LNCaP clone FGC (cell line): Measurements from ENCODE around the gene STK17B.

Experiments used
- DNase-seq: peaks from one replicate; pipeline ENCODE4 v3.0.0-alpha.2; 2011; ENCODE audit warnings: low read depth
- H3K4me3 ChIP-seq: 2 replicates; pipeline ENCODE4 v1.5.1; 2011; ENCODE audit warnings: mild to moderate bottlenecking, low read depth, low read length, control low read depth
- TF ChIP-seq, protein P1 (sequence below): IDR thresholded peaks from 2 replicates; pipeline ENCODE4 v1.5.1; 2012; ENCODE audit warnings: mild to moderate bottlenecking; ENCODE audit not compliant: control insufficient read depth, insufficient read depth; ENCODE audit errors: extremely low read depth

The STK17B gene

DNA sequence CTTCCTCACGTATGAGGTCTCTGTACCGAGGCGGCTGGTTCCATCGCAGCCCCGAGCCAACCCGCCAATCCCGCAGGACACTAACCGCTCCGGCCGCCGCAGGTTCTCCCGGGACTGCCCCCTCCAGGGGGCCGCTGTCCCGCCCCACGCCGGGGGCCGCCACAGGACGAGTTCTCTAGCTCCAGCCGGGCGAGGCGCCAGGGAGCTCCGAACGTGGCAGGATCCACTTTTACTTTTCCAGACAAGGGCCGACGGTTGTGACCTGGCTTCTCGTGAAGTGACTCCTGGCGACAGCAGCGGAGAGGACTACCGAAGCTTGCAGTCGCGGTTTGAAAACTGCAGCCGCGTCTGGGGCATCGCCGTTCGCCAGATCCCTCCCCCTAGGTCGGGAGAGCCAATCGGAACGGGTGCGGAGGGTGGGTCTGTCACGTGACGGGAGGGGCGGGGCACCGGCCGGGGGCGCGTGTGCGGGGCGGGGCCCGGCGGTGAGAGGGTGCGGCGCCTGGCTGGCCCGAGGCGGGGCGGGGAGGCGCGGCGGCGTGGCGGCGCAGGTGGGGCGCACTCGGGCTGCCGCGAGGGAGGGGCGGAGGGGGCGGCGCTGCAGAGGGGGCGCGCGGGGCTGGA lies at the start of gene STK17B:
STK17B (minus strand) TSS at position 331 of the 624 bp plus-strand sequence. CDS start 8,195 bp downstream, outside the sequence.
- peak; percentile 83 for DNase-seq
- TF ChIP-seq, protein P1, sequence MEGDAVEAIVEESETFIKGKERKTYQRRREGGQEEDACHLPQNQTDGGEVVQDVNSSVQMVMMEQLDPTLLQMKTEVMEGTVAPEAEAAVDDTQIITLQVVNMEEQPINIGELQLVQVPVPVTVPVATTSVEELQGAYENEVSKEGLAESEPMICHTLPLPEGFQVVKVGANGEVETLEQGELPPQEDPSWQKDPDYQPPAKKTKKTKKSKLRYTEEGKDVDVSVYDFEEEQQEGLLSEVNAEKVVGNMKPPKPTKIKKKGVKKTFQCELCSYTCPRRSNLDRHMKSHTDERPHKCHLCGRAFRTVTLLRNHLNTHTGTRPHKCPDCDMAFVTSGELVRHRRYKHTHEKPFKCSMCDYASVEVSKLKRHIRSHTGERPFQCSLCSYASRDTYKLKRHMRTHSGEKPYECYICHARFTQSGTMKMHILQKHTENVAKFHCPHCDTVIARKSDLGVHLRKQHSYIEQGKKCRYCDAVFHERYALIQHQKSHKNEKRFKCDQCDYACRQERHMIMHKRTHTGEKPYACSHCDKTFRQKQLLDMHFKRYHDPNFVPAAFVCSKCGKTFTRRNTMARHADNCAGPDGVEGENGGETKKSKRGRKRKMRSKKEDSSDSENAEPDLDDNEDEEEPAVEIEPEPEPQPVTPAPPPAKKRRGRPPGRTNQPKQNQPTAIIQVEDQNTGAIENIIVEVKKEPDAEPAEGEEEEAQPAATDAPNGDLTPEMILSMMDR: no peak
- H3K4me3 ChIP-seq: peak within 1 kb of the TSS; percentile 84

DNA sequence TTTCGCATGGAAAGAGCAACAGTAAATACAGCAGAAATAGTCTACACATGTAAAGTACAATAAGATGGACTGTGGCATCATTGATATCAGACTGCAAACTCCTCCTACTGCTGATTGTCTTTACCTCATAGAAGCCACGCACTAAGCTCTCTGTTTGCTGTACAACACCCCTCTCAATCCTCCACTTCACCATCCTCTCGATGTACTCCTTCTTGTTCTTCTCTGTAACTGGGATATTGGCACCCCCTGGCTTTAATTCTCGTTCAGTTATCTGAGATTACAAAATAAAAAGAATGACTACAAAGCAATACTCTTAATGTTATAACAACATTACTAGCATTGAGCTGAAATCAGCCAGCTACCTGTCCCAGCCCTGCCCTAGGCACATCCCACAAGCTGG lies 49.3 kb upstream of the STK17B start:
- DNase-seq: no peak
- TF ChIP-seq, protein P1: no peak

DNA sequence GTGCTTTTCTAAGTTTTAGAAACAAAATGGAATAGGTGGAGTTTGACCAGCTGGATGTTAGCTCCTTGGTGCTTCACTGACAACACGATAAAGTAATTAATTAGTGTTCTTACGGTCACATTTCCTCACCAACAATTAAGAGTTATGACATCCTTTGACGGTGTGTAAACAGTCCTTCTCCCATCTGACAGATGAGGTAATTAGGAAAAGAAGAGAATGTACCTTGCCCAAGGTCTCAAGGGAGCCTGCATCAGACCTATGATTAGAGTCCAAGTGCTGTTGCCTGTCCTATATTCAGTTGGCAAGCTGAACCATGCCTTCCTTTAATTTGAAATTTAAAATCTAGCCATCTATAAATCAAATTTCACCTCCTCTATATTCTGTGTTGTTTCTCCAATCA lies 48.3 kb upstream of the STK17B start:
- TF ChIP-seq, protein P1: no peak
- no peak for DNase-seq
- no peak overlapping the region for H3K4me3 ChIP-seq

More for the DNA sequence above, 49.3 kb upstream of the STK17B start:
- no peak overlapping the region for H3K4me3 ChIP-seq

DNA sequence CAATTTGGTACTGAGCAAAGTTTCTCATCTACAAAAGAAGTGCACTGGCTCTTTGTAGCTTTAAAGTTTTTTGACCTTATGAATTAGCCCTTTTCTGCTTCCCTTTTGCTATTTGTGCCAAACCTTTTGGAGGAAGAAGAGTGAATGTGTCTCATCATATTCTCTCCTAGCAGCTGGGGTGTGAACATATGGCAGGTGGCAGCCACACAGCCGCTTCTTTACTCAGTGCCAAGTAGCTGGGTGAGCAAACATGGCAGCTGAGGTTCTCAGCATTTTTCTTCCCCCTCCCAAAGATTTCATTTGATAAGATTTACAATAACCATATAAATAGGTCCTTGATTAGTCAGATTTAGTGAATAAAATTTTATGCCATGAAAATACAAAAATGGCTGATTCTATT lies 46.7 kb upstream of the STK17B start:
- no peak overlapping the region for H3K4me3 ChIP-seq
- no peak for DNase-seq
- TF ChIP-seq, protein P1: no peak

DNA sequence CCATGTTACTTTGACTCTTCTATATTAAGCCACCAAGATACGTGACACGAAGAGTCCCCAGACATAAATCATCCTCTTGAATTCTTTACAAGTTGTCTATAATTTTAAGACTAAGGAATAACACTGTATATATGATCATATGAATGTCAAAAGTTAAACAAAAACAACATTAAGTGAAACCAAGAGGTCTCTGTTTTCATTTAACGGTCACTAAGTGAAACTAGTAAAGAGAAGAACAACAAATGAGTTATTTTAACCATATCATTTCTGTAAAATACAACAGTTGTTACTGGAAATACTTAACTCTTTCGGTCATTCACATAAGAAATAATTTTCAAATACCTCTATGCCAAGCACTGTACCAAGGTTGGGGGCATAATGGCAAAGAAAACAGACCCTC lies 45.7 kb upstream of the STK17B start:
- TF ChIP-seq, protein P1: no peak
- H3K4me3 ChIP-seq: no peak overlapping the region
- DNase-seq: no peak

DNA sequence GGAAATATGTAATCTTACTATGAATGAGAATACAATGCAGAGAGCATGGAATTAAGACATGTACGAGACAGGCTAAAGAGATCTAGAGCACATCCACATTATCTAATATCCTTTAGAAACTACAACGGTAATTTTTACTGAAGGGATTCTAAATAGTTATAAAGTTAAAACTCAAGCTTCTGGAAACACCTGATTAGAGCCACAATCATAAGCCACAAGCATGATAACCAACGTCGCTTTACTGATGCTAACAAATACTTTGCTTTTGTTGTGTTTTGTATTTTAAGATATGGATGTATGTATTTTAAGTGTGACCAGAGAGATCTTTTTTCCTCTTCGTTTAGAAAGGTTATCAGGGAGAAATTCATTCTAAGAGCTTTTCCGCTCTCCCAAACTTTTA lies 44.0 kb upstream of the STK17B start:
- TF ChIP-seq, protein P1: no peak
- no peak for DNase-seq
- no peak overlapping the region for H3K4me3 ChIP-seq

DNA sequence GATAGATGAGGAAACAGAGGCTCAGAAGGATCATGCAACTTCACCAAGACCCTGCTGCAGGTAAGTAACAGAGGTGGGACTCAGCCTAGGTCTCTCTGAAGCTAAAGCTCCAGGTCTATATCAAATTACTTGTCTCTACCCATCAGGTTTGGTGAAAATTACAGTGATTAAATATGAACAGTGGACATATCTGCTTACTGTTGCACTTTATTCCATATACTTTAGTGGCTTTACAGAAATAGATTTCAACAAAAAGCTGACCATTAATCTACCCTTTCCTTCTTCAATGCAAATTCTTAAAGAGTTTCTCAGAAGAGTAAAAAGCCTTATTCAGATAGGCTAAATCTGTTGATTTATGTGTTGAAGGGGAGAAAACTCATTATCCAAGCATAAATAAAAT lies 42.8 kb upstream of the STK17B start:
- H3K4me3 ChIP-seq: no peak overlapping the region
- TF ChIP-seq, protein P1: no peak
- DNase-seq: no peak
